ENCODE results near the gene MEX3D. TPM values are rescaled to one million over a fixed set of nuclear protein-coding genes. Genes with fewer than 3 reads are reported as not detected.

Gene MEX3D
- total and polyA plus RNA-seq, 2 of the 4 experiments (the other 2 are of a cell fraction): 9.1 to 9.6 TPM

DNA sequence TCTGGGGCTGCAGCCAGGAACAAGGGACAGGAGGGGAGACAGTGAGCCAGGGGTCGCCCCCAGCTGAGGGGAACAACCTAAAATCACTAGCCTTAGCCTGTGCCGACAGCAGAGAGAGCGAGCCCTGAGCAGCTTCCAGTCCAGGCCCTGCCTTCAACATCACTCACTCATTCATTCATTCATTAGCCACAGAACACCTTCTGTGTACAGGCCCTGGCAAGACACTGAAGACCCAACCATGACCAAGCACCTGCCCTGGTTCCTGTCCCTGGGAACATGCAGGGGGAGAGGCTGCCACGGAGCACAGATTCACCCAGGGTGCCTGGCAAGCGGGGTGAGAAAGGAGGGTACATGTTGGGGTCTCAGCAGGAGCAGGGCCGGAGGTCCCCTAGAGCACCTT is 4.9 kb downstream of the MEX3D start:
- dilution Hi-C loops (cut with HindIII; ENCODE audit: low sequenced_read_pairs, unreplicated experiment): no loop called here
- Histone ChIP-seq H2BK5ac (ENCODE audit: low read depth, low read length, poor library complexity, severe bottlenecking) (no peak overlapping the region), H3K4me1 (ENCODE audit: control insufficient read depth, insufficient read depth, low read length) (peaks cover 8% of the 10 kb centered on the region), H3K9me3 (ENCODE audit: control insufficient read depth, insufficient read depth, low read length) (no peaks in the 10 kb centered on the region), H2AFZ (replicated peaks; ENCODE audit: low read length, poor library complexity) (no peak overlapping the region), H3K4me2 (ENCODE audit: low read depth, low read length) (no peak overlapping the region), H4K8ac (ENCODE audit: low read depth in 2 of 2, low read length in 2 of 2) (no peak overlapping the region), H4K91ac (ENCODE audit: insufficient read depth, low read depth, low read length) (no peak overlapping the region), H3K27me3 (ENCODE audit: control insufficient read depth, insufficient read depth, low read length) (no peaks in the 10 kb centered on the region), H2AK9ac (replicated peaks; ENCODE audit: low read depth, low read length, poor library complexity) (no peak overlapping the region), H3K4ac (ENCODE audit: low read depth, low read length) (no peak overlapping the region), H3K14ac (replicated peaks; ENCODE audit: low read depth, low read length) (no peak overlapping the region), H2AK5ac (ENCODE audit: low read depth, low read length) (no peak overlapping the region), H3K4me3 (ENCODE audit: insufficient read depth, low read depth, low read length) (no peak overlapping the region), H3K36me3 (ENCODE audit: control insufficient read depth, insufficient read depth, low read length) (peaks cover 11% of the 10 kb centered on the region), H2BK120ac (ENCODE audit: low read depth, low read length) (no peak overlapping the region), H3K56ac (ENCODE audit: extremely low read depth, insufficient read depth, low read length) (no peak overlapping the region), H3K23ac (ENCODE audit: low read depth, low read length) (no peak overlapping the region), H2BK20ac (ENCODE audit: low read depth, low read length) (no peak overlapping the region), H3K9me1 (ENCODE audit: insufficient read depth, low read length) (peaks cover 18% of the 10 kb centered on the region), H3K9ac (ENCODE audit: low read depth, low read length) (no peak overlapping the region), H4K5ac (ENCODE audit: low read depth, low read length) (no peak overlapping the region), H4K20me1 (ENCODE audit: insufficient read depth, low read length) (peaks cover 78% of the 10 kb centered on the region), H3K79me1 (ENCODE audit: low read depth in 1 of 2, low read length in 2 of 2) (peaks cover 5 to 59% of the 10 kb centered on the region in 2 experiments; a peak in 3 of 4 replicates), H3K27ac (ENCODE audit: insufficient read depth, low read length) (no peak overlapping the region), H3K18ac (ENCODE audit: low read depth, low read length) (no peak overlapping the region), H2BK15ac (ENCODE audit: low read depth, low read length) (no peak overlapping the region)
- DNase-seq (no peak), ATAC-seq (ENCODE audit: low read depth) (no peak)
- TF ChIP-seq BHLHE40 (IDR thresholded peaks at IDR 0.05; ENCODE audit: low read depth, low read length): no peak
- TF ChIP-seq FOS (IDR thresholded peaks at IDR 0.05; ENCODE audit: low read depth, low read length): no peak
- no peak for TF ChIP-seq SMC3 (IDR thresholded peaks at IDR 0.05; ENCODE audit: low read depth, low read length)
- no peak for TF ChIP-seq RCOR1 (IDR thresholded peaks at IDR 0.05; ENCODE audit: insufficient replicate concordance, low read length)
- TF ChIP-seq, protein P1, sequence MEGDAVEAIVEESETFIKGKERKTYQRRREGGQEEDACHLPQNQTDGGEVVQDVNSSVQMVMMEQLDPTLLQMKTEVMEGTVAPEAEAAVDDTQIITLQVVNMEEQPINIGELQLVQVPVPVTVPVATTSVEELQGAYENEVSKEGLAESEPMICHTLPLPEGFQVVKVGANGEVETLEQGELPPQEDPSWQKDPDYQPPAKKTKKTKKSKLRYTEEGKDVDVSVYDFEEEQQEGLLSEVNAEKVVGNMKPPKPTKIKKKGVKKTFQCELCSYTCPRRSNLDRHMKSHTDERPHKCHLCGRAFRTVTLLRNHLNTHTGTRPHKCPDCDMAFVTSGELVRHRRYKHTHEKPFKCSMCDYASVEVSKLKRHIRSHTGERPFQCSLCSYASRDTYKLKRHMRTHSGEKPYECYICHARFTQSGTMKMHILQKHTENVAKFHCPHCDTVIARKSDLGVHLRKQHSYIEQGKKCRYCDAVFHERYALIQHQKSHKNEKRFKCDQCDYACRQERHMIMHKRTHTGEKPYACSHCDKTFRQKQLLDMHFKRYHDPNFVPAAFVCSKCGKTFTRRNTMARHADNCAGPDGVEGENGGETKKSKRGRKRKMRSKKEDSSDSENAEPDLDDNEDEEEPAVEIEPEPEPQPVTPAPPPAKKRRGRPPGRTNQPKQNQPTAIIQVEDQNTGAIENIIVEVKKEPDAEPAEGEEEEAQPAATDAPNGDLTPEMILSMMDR (conservative IDR thresholded peaks at IDR 0.05; ENCODE audit: low read depth, low read length): no peak
- intact Hi-C loops (cut with micrococcal nuclease): loop anchor here (10.0 kb wide), 1 partner anchor 992 kb away; no protein-coding TSS in a partner anchor
- 100% methylated on average over 1 of the region's 6 CpGs; no CpG with 5 or more reads in 1 of the 2 experiments for WGBS, 2 experiments (ENCODE audit: extremely low coverage in 2 of 2, insufficient read length in 1 of 2)
- ChIA-PET POLR2A (ENCODE audit: unreplicated experiment) (no interaction called here), CTCF (no interaction called here)
- BruUV-seq (replicated peaks): no TSS peak
- in situ Hi-C loops (cut with MboI; ENCODE audit: low sequenced_read_pairs): no loop called here

All from IMR-90 (cell line).